MV-4-11 (cell line): Measurements from ENCODE around the gene HLA-DRB5.
"Not testable (repeated sequence)": the region's sequence is repeated elsewhere in the genome, so short reads cannot be mapped to it uniquely, and the experiment has no call there.

Experiments
- DNase-seq: peaks from one replicate; lab custom pipeline; 2025; lab: John Stamatoyannopoulos, UW

Gene HLA-DRB5

DNA sequence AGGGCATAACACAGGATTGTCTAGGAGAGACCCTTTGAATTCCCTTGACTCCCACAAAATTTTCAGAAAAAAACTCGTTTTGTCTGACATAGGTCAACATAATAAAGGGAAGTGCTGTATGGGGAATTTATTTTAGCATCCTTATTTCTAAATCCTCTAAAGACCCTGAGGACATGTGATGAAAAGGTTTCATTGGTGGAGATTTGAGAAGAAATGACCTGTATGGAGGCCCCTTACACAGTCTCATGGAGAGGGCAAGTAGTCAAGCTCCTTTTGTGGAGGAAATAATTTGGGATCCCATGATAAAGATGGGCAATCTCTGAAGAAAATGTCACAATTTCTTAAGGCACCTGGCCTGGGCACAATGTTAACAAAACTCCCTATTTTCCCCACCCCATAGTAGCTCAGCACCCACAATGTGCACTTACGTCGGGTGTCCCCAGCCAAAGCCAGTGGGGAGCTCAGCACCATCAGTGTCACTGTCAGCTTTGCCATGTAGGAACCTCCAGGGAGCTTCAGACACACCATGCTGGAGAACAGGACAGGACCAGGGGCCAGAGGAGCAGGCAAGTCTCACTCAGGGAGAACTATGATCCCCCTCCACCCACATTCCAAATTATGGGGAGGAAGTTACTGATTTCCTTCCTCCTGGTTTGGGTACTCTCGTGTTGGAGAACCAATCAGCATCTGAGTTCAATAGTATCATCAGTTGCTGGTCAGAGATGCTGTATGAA lies at the start of gene HLA-DRB5:
Gene HLA-DRB5 (minus strand): TSS at position 591 of the 734 bp plus-strand sequence. CDS start 63 bp downstream, at position 528.
- peak; percentile 49 for DNase-seq

GRCh38 chr6:32578962-32579361 lies 48.9 kb upstream of the HLA-DRB5 start:
- DNase-seq = no peak

GRCh38 chr6:32577493-32577892 lies 47.4 kb upstream of the HLA-DRB5 start:
- not testable (repeated sequence) for DNase-seq

DNA sequence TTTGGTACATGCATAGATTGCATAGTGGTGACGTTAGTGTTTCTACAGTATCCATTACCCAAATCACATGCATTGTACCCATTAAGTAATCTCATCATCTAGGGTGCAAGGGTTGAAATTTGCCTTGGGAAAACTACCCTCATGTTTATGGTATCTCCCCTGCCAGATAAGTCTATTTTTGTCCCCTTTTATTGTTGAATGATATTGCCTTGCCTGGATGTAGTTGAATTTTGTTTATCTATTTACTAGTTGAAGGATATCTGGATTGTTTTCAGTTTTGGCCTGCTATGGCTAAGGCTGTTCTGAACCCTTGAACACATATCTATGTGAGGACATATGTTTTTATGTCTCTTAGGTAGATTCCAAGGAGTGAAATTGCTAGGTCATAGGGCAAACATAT lies 46.2 kb upstream of the HLA-DRB5 start:
- DNase-seq = no peak

GRCh38 chr6:32570363-32570905 lies 40.3 kb upstream of the HLA-DRB5 start:
- DNase-seq = no peak

DNA sequence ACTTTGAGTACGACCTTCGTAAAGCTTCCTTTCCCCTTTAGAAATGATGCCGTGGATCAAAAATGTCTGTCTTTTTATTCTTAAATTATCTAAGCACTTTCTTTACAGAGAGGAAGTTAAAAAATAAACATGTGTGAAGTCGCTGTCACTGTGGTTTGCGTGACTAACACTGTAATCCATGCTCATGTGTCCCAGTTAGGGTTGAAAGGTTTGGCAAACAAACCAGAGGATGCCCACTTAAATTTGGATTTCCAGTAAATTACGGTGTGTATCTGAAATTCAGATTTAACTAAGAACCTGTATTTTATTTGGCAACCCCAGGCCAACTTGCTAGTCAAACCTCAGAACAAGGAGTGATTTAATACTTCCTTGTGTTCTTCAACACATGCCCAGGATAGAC lies 38.5 kb upstream of the HLA-DRB5 start:
- peak; percentile 45 for DNase-seq

- DNase-seq = no peak
Measured at GRCh38 chr6:32566957-32567356, 36.9 kb upstream of the HLA-DRB5 start.

DNA sequence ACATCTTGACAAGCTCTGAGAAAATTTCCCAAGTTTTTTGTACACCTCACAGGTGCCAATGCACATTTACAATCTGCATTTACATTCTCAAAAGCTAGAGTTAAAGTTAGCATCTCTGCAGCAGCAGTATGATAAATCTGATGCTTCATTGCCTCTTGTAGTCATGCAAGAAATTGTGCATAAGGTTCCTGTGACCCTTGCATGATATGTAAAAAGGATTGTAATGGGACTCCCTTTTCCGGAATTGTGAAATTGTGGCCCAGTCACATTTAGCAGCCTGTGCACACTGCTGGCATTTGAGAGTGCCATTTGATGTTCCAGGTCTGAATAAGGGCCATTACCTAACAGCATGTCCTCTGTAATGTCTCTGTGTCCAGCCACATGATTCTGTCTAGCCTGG lies 35.4 kb upstream of the HLA-DRB5 start:
- DNase-seq = no peak

DNA sequence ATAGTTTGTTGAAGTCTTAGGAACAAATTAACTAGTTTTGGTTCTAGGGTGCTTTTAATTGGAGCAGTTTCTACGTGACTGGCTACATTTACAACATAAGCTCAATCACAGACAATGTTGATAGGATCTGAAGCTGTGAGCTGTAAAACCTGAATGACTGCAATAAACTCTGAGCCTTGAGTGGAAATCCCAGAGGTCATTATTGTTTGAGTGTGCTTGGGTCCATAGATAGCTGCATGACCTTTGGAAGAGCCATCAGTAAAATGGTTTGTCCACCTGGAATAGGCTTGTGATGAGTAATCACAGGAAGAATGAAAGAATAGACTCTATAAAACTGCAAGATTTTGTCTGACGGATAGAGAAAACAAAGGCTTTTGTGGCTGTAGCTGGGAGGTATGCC lies 32.9 kb upstream of the HLA-DRB5 start:
- DNase-seq = no peak

DNA sequence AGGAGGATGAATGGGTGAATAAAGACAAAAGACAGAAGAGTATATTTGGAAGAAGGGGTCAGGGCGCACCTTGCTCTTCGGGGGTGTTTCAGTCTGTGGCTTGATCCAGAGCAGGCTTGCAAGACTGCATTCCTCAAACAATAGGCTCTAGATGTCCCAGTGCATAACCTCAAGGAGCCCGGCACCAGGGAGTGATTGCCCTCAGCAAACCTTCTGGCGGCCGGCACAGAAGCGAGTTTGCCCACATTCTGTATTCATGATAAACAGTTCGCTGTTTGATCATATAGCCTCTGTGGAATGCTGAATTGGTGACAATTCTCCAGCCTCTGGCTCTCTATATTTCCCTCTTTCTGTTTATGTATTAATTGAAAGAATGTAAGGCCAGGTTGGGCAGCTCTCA lies 29.7 kb upstream of the HLA-DRB5 start:
- DNase-seq = no peak

GRCh38 chr6:32558426-32559057 lies 28.5 kb upstream of the HLA-DRB5 start:
- DNase-seq = no peak

DNA sequence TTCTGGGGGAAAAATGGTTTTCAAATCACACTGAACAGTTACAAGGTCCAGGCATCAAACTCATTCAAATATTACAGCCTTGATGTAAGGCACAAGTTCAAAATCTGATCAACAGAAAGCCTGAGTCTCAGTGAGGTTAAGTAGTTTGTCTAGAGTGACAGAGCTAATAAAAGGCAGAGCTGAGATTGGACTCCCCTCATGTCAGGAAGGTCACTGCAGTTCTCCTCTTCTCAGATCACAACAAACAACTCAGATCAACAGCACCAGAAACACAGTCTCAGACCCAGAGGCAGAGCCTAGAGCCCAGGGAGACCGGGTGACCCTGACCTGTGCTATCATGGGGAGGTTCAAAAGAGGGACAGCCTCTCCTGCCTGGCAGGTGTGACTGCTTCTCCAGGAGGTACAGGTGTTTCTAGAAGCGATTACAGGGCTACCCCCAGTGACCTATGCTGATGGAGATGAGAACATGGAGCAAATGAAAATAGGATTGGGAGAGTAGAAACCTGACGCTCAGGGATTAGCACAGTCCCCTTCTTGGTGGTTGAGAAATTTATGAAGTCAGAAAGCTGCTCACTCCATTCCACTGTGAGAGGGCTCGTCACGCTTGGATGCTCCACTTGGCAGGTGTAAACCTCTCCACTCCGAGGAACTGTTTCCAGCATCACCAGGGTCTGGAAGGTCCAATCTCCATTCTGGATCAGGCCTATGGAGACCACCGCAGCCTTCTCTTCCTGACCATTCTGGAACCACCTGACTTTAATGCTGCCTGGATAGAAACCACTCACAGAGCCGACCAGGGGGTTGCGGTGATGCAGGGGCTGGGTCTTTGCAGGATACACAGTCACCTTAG lies 24.3 kb upstream of the HLA-DRB5 start:
- DNase-seq = no peak

DNA sequence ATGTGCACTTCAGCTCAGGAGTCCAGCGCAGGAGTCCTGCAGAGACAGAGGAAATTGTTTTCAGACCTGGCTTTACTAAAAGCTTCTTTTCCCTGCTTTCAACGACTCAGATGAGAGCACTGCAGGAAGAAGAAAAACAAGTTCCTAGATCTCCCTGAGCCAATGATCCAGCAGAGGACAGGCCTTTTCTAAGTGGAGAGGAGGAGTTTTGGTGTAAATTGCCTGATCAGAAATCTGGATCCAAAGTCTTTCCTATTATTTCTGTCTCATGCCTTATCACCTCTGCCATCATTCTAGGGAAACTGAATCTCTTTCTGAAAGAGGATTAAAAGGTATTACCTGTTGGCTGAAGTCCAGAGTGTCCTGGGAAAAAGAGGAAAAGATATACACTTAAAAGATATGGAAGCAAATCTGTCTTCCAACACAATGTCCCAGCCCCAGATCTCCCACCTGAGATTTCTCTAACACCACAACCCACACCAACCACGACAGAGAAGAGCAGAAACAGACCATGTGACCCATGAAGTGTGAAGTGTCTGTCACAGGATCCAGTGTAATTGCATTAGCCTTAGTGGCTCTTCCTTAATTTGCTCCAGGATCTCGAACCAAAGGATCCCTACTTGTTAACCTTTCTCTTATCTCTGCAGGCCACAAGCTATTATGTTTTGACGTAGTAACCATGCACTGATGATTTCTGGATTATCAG lies 23.1 kb upstream of the HLA-DRB5 start:
- DNase-seq = no peak

DNA sequence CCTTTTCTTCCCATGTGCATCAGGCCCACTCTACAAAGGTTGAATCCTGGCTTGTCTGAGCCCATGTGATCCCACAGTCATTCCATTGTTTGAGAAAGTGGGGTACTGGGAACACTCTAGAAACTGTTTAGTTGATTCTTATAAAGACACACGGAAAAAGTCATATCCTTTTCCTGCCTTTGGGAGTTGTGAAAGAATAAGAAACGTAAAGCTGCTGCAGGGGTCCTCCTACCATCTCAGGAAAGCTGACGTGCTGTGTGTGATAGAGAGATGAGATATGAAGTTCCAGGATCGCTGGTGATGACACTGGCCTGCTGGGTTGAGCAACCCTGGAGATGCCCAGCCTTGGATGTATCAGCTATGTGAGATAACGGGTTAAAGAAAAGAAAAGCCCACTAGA lies 21.3 kb upstream of the HLA-DRB5 start:
- no peak for DNase-seq

- DNase-seq = no peak
Measured at GRCh38 chr6:32539839-32540238, 9.8 kb upstream of the HLA-DRB5 start.

DNA sequence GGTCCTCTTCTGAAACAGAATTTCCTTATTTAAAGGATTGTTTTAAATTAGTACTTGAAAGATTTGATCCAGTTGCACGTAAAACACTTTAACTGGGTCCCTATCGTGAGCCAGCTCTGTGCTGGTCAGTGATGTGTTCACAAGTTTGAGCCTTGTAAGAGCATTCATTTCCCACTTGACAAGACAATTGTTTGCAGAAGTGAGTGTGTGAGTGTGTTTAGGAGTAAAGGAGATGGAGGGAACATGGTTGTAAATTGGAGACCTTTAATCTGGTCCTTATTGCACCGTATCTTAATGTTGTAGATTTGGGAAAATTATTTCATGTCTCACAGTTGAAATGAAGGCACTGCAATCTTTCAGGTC lies 325 bp upstream of the HLA-DRB5 start:
- not testable (repeated sequence) for DNase-seq

- DNase-seq = no peak
Measured at GRCh38 chr6:32522302-32523047, 7.6 kb downstream of the HLA-DRB5 start.

DNA sequence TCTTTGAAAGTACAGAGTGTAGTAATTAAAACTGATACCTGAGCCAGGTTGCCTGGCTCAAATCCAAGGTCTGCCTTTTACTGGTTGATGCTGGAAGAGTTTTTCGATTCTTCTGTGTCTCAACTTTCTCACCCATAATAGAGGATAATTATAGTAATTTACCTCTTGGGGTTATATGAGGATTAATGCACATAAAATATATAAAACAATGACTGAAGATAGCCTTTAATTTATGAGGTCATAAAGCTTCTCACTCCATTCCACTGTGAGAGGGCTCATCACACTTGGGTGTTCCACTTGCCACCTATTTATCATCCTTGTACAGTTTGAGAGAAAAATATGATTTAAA lies 10.2 kb downstream of the HLA-DRB5 start:
- no peak for DNase-seq

GRCh38 chr6:32519118-32519909 lies 10.8 kb downstream of the HLA-DRB5 start:
- DNase-seq = no peak

GRCh38 chr6:32517654-32518445 lies 12.2 kb downstream of the HLA-DRB5 start:
- no peak for DNase-seq
